ENCODE data around the gene ZFC3H1. TPM values are rescaled to one million over a fixed set of nuclear protein-coding genes. Genes with fewer than 3 reads are reported as not detected.
A peak's percentile ranks its signal among the peaks of the same experiment; 100 is the strongest.

The ZFC3H1 gene
- total RNA-seq, 1 experiment from 2014 or later: 15.3 TPM

- DNase-seq (ENCODE audit: low read depth): no peak
These were observed 20.4 kb upstream of the ZFC3H1 start for GRCh38 chr12:71684081-71684480.

DNA sequence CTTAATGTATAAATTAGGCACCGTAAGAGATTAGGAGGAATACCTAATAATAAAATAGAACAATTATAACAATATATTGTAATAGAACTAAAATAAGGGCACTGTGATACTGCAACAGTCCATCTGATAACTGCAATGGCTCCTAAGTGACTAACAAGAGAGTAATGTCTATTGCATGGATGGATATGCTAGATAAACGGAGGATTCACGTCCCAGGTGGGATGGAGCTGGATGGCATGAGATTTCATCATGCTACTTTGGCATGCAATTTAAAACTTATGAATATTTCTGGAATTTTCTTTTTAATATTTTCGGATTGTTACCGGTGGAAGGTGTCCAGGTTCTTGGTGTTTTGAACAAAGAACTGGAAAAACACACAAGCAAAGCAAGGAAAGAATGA is 20.0 kb upstream of the ZFC3H1 start:
- no peak for DNase-seq (ENCODE audit: low read depth)

DNA sequence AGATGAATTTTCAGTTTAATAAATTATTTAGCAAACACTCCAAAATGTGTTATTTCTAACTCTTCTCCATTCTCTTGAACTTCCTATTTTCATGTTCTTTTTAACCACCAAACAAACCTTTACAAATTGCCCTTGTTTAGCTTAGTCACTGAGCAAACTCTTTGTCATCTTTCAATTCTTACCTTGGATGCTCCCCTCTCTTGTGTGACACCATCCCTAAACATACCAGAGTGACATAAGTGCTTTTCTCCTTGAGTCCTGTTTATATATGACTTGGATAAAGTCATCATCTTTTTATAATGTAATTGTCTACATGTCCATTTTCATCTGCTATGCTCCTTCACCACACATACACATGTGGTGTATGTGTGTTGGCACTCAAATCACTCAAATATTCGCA is 18.8 kb upstream of the ZFC3H1 start:
- DNase-seq (ENCODE audit: low read depth): no peak

GRCh38 chr12:71671816-71672215 is 8.2 kb upstream of the ZFC3H1 start:
- no peak for DNase-seq (ENCODE audit: low read depth)

DNA sequence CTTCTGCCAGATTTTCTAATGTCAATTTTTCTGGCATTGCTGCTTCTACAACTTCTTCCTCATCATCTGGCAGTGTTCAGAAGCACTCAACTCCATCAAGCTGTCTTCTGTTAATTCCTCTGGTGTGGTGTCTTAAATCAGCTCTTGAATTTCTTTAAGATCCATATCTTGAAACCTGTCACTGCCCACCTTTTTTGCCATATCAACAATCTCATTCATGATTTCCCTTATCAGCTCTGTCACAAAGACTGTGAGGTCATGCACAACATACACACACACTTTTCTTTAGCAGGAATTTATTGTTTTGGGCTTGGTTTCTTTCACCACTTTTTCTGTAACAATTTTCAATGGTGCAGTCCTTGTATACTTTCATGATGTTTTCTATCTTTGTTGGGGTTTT is 7.7 kb upstream of the ZFC3H1 start:
- no peak for DNase-seq (ENCODE audit: low read depth)

DNA sequence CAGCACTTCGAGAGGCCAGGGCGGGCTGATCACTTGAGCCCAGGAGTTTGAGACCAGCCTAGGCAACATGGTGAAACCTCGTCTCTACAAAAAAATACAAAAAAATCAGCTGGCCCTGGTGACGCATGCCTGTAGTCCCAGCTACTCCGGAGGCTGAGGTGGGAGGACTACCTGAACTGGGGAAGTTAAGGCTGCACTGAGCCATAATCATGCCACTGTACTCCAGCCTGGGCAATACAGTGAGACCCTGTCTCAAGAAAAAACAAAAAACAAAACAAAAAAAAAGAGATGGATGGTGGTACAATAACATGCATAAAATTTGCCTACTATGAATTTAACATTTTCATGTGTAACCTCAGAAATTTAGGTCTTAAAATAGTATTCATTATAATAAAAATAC is 2.6 kb upstream of the ZFC3H1 start:
- DNase-seq (ENCODE audit: low read depth): no peak

DNA sequence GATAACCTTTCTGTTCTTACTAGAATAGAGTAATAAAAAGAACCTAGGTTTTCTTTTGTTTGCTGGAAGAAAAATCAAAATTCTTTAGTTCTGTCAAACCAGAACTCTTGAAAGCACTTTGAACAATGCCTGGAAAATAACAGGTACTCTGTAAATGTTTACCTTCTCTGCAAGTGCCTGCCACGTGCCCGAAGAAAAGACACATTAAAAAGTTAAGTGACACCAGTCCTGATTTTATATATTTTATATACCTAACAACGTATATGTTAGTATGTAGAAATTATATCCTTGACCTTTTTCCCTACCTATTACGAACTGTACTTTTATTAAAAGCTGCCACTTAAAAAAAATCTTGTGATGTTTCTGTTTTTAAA is 1.4 kb upstream of the ZFC3H1 start:
- no peak for DNase-seq (ENCODE audit: low read depth)

GRCh38 chr12:71664411-71665089 is 902 bp upstream of the ZFC3H1 start:
- no peak for DNase-seq (ENCODE audit: low read depth)

GRCh38 chr12:71662849-71663560 is 643 bp downstream of the ZFC3H1 start:
- DNase-seq (ENCODE audit: low read depth): peak; percentile 63

DNA sequence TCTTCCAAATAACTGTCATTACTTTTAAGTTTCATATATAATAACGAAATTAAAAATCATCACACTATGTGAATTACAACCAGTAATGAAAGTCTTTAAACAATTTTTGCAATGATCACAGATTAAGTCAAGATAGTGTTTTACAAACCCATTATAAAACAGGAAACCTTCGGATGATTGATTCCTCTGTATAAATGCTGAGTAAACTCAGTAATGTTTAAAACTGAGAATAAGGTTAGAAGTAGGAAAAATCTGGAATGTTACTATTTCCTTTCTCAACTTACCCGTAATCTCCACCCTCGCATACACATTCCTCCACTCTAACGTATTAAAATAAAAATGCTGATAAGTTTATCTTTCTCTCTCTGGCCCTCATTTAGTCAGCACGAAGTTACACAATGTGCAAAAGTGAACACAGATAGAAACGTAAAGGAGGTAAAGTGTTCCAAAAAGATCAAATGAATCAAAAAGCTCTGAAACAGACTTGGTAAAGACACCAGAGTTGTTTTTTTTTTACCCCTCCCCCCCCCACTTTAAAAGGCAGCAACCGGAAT is 1.6 kb downstream of the ZFC3H1 start:
- DNase-seq (ENCODE audit: low read depth): no peak

GRCh38 chr12:71656740-71657139 is 6.9 kb downstream of the ZFC3H1 start:
- no peak for DNase-seq (ENCODE audit: low read depth)

GRCh38 chr12:71655907-71656306 is 7.7 kb downstream of the ZFC3H1 start:
- no peak for DNase-seq (ENCODE audit: low read depth)

DNA sequence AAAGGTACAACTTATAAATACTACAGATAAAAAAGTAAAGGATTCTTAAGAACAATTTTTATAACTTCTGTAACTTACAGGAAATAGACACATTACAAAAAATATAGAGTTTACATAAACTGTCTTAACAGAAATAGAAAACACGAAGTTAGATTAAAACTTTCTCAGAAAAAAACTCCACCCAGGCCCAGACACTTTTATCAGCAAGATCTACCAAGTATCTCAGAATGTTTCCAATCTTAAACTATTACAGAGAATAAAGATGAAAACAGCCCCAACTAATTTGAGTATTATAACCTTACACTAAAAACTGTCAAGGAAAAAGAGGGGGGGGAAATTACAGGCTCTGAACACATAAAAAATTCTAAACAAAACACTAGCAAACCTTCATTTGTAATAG is 8.2 kb downstream of the ZFC3H1 start:
- no peak for DNase-seq (ENCODE audit: low read depth)

GRCh38 chr12:71654200-71654599 is 9.4 kb downstream of the ZFC3H1 start:
- no peak for DNase-seq (ENCODE audit: low read depth)

GRCh38 chr12:71653137-71653536 is 10.5 kb downstream of the ZFC3H1 start:
- DNase-seq (ENCODE audit: low read depth): no peak

DNA sequence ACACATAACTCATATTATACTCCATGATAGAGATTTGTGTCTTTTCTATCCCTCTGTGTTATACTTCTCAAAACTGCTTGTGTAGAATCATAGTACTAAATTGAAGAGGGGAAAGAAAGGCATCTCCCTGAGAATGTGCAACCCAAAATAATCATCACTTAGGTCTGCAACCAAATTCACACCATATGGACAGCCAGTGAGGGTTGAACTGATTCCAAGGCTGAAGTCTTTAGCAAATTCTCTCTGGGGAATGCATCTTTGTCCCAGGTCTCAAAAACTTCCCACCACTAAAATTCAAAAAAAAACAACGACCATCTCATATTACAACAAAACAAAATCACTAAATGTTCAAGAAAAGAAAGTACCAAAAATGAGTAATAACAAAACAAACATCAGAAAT is 11.0 kb downstream of the ZFC3H1 start:
- no peak for DNase-seq (ENCODE audit: low read depth)

- no peak for DNase-seq (ENCODE audit: low read depth)
These were observed 14.2 kb downstream of the ZFC3H1 start for GRCh38 chr12:71649401-71649800.

- DNase-seq (ENCODE audit: low read depth): no peak
These were observed 15.1 kb downstream of the ZFC3H1 start for GRCh38 chr12:71648537-71648936.

DNA sequence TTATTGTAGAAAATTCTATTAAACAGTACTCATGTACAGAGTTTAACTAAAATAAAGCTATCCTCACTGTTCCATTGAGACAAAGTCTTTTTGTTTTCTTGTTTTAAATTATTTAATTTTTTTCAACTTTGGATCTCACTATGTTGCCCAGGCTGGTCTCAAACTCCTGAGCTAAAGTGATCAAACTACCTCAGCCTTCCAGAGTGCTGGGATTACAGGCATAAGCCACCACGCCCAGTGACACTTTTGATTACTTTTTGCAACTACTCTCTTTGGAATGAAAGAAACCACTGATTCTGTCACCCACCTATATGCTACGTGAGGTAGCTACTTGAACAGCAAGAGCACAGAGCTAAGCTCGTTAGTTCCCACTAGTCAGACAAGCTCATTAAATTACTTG is 17.1 kb downstream of the ZFC3H1 start:
- DNase-seq (ENCODE audit: low read depth): no peak

DNA sequence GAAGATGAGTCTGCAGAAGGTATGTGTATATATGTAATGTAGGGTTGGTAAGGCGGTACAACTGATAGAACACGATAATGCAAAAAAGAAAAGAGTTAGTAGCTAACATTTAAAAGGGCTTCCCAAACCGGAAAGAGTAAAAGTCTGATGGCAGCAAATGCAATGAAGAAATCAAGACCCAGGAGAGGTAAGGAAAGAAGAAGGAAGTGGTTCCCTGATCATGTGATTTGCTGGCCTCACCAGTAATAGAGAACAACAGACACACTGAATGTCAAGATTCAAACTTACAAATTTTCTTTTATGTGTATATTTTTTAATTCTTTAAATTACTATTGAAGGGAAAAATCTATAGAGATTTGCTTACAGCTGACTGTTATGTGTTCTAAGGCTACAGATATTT is 18.4 kb downstream of the ZFC3H1 start:
- no peak for DNase-seq (ENCODE audit: low read depth)

GRCh38 chr12:71642264-71642663 is 21.4 kb downstream of the ZFC3H1 start:
- DNase-seq (ENCODE audit: low read depth): no peak

- DNase-seq (ENCODE audit: low read depth): no peak
These were observed 22.3 kb downstream of the ZFC3H1 start for GRCh38 chr12:71641390-71641789.

DNA sequence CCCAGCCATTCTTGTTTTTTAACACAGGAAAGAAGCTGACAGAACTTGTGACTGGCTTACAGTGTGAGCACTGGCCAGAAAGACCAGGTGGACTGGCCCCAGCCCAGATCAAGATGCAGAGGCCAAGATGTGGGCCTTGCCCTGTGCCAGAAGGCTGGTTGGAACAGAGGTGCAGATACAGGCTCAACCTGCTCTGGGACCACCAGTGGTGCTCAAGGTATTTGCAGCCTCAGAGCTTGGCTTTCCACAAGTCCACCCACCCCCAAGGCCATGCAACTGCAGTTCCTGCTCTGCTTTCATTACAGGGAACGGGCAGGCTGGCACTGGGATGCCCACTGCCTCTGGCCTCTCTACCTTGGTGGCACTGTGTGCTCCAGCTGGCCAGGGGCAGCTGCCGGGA is 23.3 kb downstream of the ZFC3H1 start:
- DNase-seq (ENCODE audit: low read depth): no peak

Data from LHCN-M2 (cell line).